Peyer's patch (tissue), 4 donors: ENCODE measurements around the gene ETFA.

Experiments
- POLR2A ChIP-seq, 2 donors: fragments of 450-650 bp; IDR thresholded peaks; one replicate each; pipeline ENCODE4 v1.5.1; 2017; ENCODE audit warnings: antibody characterized with exemption in 2 of 2, mild to moderate bottlenecking in 2 of 2, moderate library complexity in 2 of 2
- TF ChIP-seq, protein P1 (sequence below), 6 experiments: fragments of 450-650 bp in 4 of 6; fragments of 200-600 bp in 2 of 6; sonication (generic) in 1 of 6; IDR thresholded peaks; one replicate each; pipeline ENCODE4 v1.5.1; 2017 to 2019; ENCODE audit warnings: antibody characterized with exemption in 6 of 6, mild to moderate bottlenecking in 3 of 6, moderate library complexity in 1 of 6

DNA sequence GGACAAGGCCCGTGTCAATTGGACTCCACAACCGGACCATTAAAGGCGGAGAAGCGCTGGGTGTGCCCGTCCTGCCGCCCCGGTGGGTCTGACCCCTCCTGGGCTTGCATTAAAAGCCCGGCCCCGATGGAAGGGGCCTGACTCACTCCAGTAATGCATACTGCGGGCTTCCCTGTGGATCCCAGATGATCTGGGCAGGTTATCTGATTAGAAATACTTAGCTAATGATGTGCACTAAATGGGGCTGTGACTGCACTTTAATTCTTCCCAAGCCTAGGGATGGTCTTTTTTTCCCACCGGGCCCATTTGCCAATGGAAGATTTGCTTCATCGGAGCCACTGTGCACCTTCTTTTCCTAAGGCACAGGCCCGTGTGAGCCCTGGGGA, 126.6 kb downstream of the ETFA start:
- TF ChIP-seq, protein P1, sequence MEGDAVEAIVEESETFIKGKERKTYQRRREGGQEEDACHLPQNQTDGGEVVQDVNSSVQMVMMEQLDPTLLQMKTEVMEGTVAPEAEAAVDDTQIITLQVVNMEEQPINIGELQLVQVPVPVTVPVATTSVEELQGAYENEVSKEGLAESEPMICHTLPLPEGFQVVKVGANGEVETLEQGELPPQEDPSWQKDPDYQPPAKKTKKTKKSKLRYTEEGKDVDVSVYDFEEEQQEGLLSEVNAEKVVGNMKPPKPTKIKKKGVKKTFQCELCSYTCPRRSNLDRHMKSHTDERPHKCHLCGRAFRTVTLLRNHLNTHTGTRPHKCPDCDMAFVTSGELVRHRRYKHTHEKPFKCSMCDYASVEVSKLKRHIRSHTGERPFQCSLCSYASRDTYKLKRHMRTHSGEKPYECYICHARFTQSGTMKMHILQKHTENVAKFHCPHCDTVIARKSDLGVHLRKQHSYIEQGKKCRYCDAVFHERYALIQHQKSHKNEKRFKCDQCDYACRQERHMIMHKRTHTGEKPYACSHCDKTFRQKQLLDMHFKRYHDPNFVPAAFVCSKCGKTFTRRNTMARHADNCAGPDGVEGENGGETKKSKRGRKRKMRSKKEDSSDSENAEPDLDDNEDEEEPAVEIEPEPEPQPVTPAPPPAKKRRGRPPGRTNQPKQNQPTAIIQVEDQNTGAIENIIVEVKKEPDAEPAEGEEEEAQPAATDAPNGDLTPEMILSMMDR (IDR thresholded peaks at IDR 0.05) = no peak
- no peak for TF ChIP-seq POLR2A (IDR thresholded peaks at IDR 0.05)
